ENCODE results near the gene TACC2.
A peak's percentile ranks its signal among the peaks of the same experiment; 100 is the strongest.
"Not testable (repeated sequence)": the region's sequence is repeated elsewhere in the genome, so short reads cannot be mapped to it uniquely, and the experiment has no call there.

The TACC2 gene

GRCh38 chr10:122199070-122199469, 210.1 kb downstream of the TACC2 start:
- DNase-seq (ENCODE audit: low read depth in 2 of 2), result no peak
- TF ChIP-seq, protein P1, sequence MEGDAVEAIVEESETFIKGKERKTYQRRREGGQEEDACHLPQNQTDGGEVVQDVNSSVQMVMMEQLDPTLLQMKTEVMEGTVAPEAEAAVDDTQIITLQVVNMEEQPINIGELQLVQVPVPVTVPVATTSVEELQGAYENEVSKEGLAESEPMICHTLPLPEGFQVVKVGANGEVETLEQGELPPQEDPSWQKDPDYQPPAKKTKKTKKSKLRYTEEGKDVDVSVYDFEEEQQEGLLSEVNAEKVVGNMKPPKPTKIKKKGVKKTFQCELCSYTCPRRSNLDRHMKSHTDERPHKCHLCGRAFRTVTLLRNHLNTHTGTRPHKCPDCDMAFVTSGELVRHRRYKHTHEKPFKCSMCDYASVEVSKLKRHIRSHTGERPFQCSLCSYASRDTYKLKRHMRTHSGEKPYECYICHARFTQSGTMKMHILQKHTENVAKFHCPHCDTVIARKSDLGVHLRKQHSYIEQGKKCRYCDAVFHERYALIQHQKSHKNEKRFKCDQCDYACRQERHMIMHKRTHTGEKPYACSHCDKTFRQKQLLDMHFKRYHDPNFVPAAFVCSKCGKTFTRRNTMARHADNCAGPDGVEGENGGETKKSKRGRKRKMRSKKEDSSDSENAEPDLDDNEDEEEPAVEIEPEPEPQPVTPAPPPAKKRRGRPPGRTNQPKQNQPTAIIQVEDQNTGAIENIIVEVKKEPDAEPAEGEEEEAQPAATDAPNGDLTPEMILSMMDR (IDR thresholded peaks at IDR 0.05; ENCODE audit: low read depth, low read length), result no peak
- no peak overlapping the region for H3K4me3 ChIP-seq (replicated peaks in 1 of 2; ENCODE audit: low read depth in 2 of 2, low read length in 2 of 2)

- no peak for DNase-seq (ENCODE audit: low read depth in 2 of 2)
- TF ChIP-seq, protein P1 (IDR thresholded peaks at IDR 0.05; ENCODE audit: low read depth, low read length), result no peak
- H3K4me3 ChIP-seq (replicated peaks in 1 of 2; ENCODE audit: low read depth in 2 of 2, low read length in 2 of 2), result no peak overlapping the region
Observed at GRCh38 chr10:122199689-122200088, 210.7 kb downstream of the TACC2 start.

- TF ChIP-seq, protein P1 (IDR thresholded peaks at IDR 0.05; ENCODE audit: low read depth, low read length), result no peak
Observed at GRCh38 chr10:122201401-122201800, 212.4 kb downstream of the TACC2 start.

GRCh38 chr10:122203180-122203579, 214.2 kb downstream of the TACC2 start:
- not testable (repeated sequence) for DNase-seq (ENCODE audit: low read depth in 2 of 2); H3K4me3 ChIP-seq (replicated peaks in 1 of 2; ENCODE audit: low read depth in 2 of 2, low read length in 2 of 2)

More at GRCh38 chr10:122201401-122201800, 212.4 kb downstream of the TACC2 start:
- no peak overlapping the region for H3K4me3 ChIP-seq (replicated peaks in 1 of 2; ENCODE audit: low read depth in 2 of 2, low read length in 2 of 2)
- DNase-seq (ENCODE audit: low read depth in 2 of 2), result no peak

- TF ChIP-seq, protein P1 (IDR thresholded peaks at IDR 0.05; ENCODE audit: low read depth, low read length), result no peak
- DNase-seq (ENCODE audit: low read depth in 2 of 2), result no peak
- H3K4me3 ChIP-seq (replicated peaks in 1 of 2; ENCODE audit: low read depth in 2 of 2, low read length in 2 of 2), result no peak overlapping the region
Observed at GRCh38 chr10:122204691-122205489, 215.9 kb downstream of the TACC2 start.

DNA sequence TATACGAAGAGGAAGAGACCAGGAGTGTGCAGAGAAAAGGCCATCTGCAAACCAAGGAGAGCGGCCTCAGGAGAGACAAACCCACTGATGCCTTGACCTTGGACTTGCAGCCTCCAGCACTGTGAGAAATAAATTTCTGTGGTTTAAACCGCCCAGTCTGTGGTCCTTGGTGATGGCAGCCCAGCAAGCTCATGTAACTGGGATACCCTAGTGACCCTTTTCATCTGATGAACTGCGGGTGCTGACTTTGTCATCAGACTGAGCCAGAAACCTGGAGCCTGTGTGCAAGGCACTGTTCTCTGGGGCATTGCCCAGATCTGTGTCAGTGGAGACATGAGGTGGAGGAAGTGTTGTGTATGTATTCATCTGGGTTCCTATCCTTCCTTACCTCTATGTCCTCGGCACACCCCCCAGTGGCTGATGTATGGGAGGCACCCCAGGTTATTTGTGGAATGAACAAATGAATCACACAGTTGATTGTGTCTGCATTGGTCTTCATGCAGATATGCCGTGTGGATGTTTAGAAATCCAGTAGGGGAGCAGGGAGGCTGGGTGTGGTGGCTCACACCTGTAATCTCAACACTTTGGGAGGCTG, 217.6 kb downstream of the TACC2 start:
- peak; percentile 8 to 18 for DNase-seq (ENCODE audit: low read depth in 2 of 2)
- TF ChIP-seq, protein P1 (IDR thresholded peaks at IDR 0.05; ENCODE audit: low read depth, low read length), result no peak
- no peak overlapping the region for H3K4me3 ChIP-seq (replicated peaks in 1 of 2; ENCODE audit: low read depth in 2 of 2, low read length in 2 of 2)

DNA sequence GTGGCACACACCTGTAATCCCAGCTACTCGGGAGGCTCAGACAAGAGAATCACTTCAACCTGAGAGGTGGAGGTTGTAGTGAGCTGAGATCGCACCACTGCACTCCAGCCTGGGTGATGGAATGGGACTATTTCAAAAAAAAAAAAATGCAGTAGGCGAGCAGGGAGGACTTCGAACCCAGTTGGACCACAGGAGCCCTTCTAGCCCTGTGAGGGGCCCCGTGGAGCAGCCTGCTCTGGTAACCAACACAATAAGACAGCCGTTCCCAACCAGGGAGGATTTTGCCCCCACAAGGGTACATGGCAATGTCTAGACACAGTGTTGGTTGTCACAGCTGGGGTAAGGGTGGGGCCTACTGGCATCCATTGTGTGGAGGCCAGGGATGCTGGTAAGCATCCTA, 218.2 kb downstream of the TACC2 start:
- no peak overlapping the region for H3K4me3 ChIP-seq (replicated peaks in 1 of 2; ENCODE audit: low read depth in 2 of 2, low read length in 2 of 2)
- TF ChIP-seq, protein P1 (IDR thresholded peaks at IDR 0.05; ENCODE audit: low read depth, low read length), result no peak
- no peak for DNase-seq (ENCODE audit: low read depth in 2 of 2)

All from cardiac fibroblast (primary cell).